DMS153 (cell line): Measurements from ENCODE around the gene MLNR.

ENCODE experiments used
- DNase-seq: peaks from one replicate; lab custom pipeline; 2025; lab: John Stamatoyannopoulos, UW

Gene MLNR

GRCh38 chr13:49226613-49227012 lies 6.5 kb downstream of the MLNR start:
- DNase-seq = no peak

DNA sequence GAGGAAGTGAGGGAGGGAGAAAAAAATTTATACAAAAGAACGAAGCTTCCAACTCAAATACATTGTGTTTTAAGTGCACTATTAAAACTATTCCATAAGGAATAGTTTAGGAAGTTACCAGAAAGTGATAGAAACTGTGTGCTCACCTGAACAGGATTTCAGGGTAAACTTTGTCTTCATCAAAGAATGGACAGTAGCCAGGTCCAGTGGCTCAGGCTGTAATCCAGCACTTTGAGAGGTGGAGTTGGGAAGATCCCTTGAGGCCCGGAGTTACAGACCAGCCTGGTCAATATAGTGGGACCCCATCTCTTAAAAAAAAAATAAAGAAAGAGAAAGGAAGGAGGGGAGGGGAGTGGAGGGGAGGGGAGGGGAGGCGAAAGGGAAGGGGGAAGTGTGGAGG lies 14.6 kb downstream of the MLNR start:
- DNase-seq = no peak

- DNase-seq = no peak
Observed at GRCh38 chr13:49235856-49236431, 15.8 kb downstream of the MLNR start.

DNA sequence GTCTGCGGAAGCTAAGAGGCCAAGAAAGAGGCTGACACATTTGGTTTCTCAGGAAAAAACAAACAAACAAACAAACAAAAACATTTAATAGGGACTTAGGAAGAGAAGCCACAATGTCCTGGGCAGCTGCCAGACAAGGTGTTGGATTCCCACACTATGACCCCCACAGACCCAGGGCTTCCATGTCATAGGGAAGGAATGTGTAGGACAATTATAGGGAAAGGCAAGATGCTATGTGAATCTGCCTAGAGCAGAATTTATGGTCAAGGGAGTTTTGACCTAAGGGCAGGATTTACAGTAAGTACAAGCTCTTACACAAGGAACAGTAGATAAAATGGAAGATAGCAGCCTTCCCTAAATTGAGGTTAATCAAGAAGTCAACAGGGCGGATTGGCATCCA lies 18.5 kb downstream of the MLNR start:
- DNase-seq = no peak

GRCh38 chr13:49240017-49240416 lies 19.9 kb downstream of the MLNR start:
- no peak for DNase-seq

- DNase-seq = no peak
Observed at GRCh38 chr13:49241296-49241695, 21.2 kb downstream of the MLNR start.

- no peak for DNase-seq
Observed at GRCh38 chr13:49245101-49245500, 25.0 kb downstream of the MLNR start.

- DNase-seq = no peak
Observed at GRCh38 chr13:49246850-49247642, 26.9 kb downstream of the MLNR start.

GRCh38 chr13:49247643-49248621 lies 27.8 kb downstream of the MLNR start, which contains the start of gene CDADC1:
Gene CDADC1, plus strand, starts transcription at chr13:49247925. Its CDS starts 113 bp downstream, at chr13:49248038.
- DNase-seq = peak; percentile 84

DNA sequence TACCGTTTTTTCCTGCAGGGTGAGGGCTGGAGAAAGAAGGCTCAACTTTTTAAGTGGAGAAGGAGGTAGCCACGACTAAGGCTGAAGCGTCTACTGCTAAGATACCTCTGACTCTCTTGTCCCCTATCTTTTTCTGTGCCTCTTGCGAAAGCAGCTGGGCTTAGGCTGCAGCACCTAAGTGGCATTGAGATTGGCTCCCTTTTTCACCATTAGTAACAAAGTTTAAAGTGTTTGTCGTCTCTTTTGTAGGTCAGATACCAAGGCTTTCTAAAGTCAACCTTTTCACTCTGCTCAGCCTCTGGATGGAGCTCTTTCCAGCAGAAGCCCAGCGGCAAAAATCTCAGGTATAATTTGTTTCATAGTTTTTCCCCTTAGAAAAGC lies 28.5 kb downstream of the MLNR start:
- DNase-seq = no peak

GRCh38 chr13:49251326-49251725 lies 31.2 kb downstream of the MLNR start:
- DNase-seq = no peak

DNA sequence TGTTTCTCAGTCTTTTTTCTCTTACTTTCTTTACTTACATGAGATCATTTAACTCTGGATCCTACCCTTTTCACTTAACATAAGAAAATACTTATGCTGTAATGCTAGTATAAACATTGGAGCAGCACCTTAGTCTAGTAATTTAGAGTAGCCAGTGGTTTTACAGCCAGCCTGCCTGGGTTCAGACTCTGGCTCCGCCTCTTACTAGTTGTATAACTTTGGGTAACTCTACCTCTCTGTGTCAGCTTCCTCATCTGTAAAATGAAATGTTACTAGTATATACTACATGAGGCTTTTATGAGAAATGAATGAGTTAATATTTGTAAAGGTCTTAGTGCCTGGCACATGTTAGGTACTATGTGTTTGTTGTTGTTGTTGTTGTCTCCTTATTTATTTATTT lies 33.2 kb downstream of the MLNR start:
- no peak for DNase-seq

GRCh38 chr13:49254007-49254406 lies 33.9 kb downstream of the MLNR start:
- DNase-seq = no peak

GRCh38 chr13:49256841-49257240 lies 36.7 kb downstream of the MLNR start:
- DNase-seq = no peak

GRCh38 chr13:49258089-49258796 lies 38.1 kb downstream of the MLNR start:
- DNase-seq = no peak

DNA sequence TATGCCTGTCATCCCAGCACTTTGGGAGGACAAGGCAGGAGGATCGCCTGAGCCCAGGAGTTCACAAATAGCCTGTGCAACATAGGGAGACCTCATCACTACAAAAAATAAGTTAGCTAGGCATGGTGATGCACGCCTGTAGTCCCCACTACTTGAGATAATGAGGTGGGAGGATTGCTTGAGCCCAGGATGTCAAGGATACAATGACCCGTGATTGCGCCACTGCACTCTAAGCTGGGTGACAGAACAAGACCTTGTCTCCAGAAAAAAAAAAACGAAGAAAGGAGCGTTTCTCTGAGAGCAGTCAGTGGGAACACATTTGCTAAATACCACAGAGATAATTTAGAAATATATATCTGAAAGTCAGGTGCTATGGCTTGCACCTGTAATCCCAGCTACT lies 39.4 kb downstream of the MLNR start:
- DNase-seq = no peak

DNA sequence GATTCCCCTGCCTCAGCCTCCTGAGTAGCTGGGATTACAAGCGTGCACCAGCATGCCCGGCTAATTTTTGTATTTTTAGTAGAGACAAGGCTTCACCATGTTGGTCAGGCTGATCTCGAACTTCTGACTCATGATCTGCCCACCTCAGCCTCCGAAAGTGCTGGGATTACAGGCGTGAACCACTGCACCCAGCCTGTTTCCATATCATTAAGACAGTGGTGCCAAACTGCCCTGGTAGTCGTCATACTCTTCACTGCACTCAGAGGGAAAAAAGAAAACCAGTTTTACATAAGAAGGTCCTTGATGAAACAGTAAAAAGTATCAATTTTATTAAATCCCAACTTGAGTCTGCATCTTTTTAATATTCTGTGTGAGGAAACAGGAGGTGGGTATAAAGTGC lies 42.5 kb downstream of the MLNR start:
- DNase-seq = no peak

- DNase-seq = no peak
Observed at GRCh38 chr13:49265822-49266221, 45.7 kb downstream of the MLNR start.

DNA sequence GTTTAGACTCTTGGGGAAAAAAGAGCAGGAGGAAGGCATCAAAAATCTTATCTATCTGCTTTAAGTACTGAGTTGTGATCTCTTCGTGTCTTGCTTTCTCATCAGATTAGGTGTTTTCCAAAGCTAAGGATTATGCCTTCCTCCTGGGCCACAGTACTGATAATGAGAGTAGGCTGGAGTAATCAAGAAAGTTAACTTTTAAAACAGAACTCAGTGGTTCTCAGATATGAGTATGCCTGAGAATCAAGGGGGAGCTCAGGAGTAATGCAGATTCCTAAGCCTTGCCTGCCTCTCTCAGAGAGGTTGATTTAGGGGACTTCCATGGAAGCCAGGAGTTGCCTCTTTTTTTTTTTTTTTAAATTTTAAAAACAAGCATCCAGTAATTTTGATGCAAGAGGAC lies 51.1 kb downstream of the MLNR start:
- no peak for DNase-seq
